NT2/D1 (cell line): Measurements from ENCODE around the gene BCO2.

ENCODE experiments used
- SUZ12 ChIP-seq: IDR thresholded peaks from 2 replicates; pipeline ENCODE4 v1.6.1; 2011; ENCODE audit not compliant: insufficient read length, insufficient read depth; ENCODE audit errors: extremely low read depth
- YY1 ChIP-seq: IDR thresholded peaks from 2 replicates; pipeline ENCODE4 v1.6.1; 2011; ENCODE audit not compliant: insufficient read length, insufficient read depth
- ZNF274 ChIP-seq: IDR thresholded peaks from 2 replicates; pipeline ENCODE4 v1.6.1; 2011; ENCODE audit warnings: mild to moderate bottlenecking, low read depth, low read length

GRCh38 chr11:112132737-112133136, 42.6 kb upstream of the BCO2 start:
- no peak for TF ChIP-seq ZNF274
- no peak for TF ChIP-seq YY1
- no peak for TF ChIP-seq SUZ12
